GM12878 (cell line): ENCODE results near the gene SMARCB1. TPM values are rescaled to one million over a fixed set of nuclear protein-coding genes. Genes with fewer than 3 reads are reported as not detected.

Experiments used
- ASH2L ChIP-seq: fragments of 300-600, 200-600 bp; sonication (generic); IDR thresholded peaks from 2 replicates; pipeline ENCODE4 v1.6.1; 2017; ENCODE audit warnings: low read depth, mild to moderate bottlenecking, borderline replicate concordance
- CREM ChIP-seq: IDR thresholded peaks from 2 replicates; pipeline ENCODE4 v1.6.1; 2014; ENCODE audit warnings: antibody characterized with exemption, low read depth
- KDM1A ChIP-seq: fragments of 200-600 bp; sonication (generic); IDR thresholded peaks from 2 replicates; pipeline ENCODE4 v1.6.1; 2016; ENCODE audit warnings: borderline replicate concordance
- NFIC ChIP-seq: IDR thresholded peaks from 2 replicates; pipeline ENCODE4 v1.6.1; 2012; ENCODE audit warnings: low read depth, mild to moderate bottlenecking, inconsistent platforms, low read length, moderate library complexity
- NRF1 ChIP-seq: conservative IDR thresholded peaks from 2 replicates; pipeline ENCODE4 v1.6.1; 2011; ENCODE audit warnings: mild to moderate bottlenecking, low read depth, low read length, improper control_type of control experiment
- PAX5 ChIP-seq: IDR thresholded peaks from 2 replicates; pipeline ENCODE4 v1.6.1; 2011; ENCODE audit warnings: low read depth, low read length, borderline replicate concordance
- PAX8 ChIP-seq: fragments of 450-650 bp; IDR thresholded peaks from 2 replicates; pipeline ENCODE4 v1.6.1; 2017; ENCODE audit warnings: mild to moderate bottlenecking, moderate library complexity
- PBX3 ChIP-seq: IDR thresholded peaks from 2 replicates; pipeline ENCODE4 v1.6.1; 2011; ENCODE audit warnings: mild to moderate bottlenecking, low read depth, low read length, moderate library complexity; ENCODE audit not compliant: insufficient replicate concordance
- ZNF24 ChIP-seq: fragments of 450-650 bp; IDR thresholded peaks from 2 replicates; pipeline ENCODE4 v1.6.1; 2017; ENCODE audit warnings: antibody characterized with exemption, mild to moderate bottlenecking
- polyA plus RNA-seq, 11 experiments: library from polyadenylated mRNA; depleted of rRNA in 4 of 11; unstranded in 6 of 11; stranded (reverse) in 5 of 11; fragments of >200 nt; fragmentation: Nextera tagmentation in 4 of 11; fragmentation: Illumina TruSeq in 1 of 11; extraction: Ambion mirVana in 4 of 11; extraction: Trizol in 1 of 11; gene quantifications; 1 replicate in 1 of 11; 2 replicates in 10 of 11; pipeline versions ENCODE4 v1.2.1 to v1.2.3, GENCODE V29; 2011 to 2016; ENCODE audit warnings: inconsistent platforms in 2 of 11, missing spikeins in 2 of 11, low read depth in 1 of 11
- total RNA-seq, 4 experiments: library from RNA; depleted of rRNA in 3 of 4; stranded (reverse); fragments of >200 nt in 3 of 4; fragmentation: Illumina TruSeq in 1 of 4; extraction: Trizol in 1 of 4; gene quantifications; 2 replicates each; pipeline versions ENCODE4 v1.2.1 to v1.2.3, GENCODE V29; 2013 to 2021
- TF ChIP-seq, protein P1 (sequence below): fragments of 450-650 bp; IDR thresholded peaks from 2 replicates; pipeline ENCODE4 v1.6.1; 2017; ENCODE audit warnings: antibody characterized with exemption, mild to moderate bottlenecking, moderate library complexity
- TF ChIP-seq, protein P2 (sequence below): IDR thresholded peaks from 2 replicates; pipeline ENCODE4 v1.6.1; 2011; ENCODE audit warnings: low read depth, mild to moderate bottlenecking, low read length, moderate library complexity, borderline replicate concordance; ENCODE audit errors: extremely low read depth

The SMARCB1 gene
- total and polyA plus RNA-seq, 10 of the 15 experiments (the other 5 are each of a cell fraction or from before 2014, with no cell fraction given) = 9.1 to 215 (median 183) TPM

- TF ChIP-seq, protein P1, sequence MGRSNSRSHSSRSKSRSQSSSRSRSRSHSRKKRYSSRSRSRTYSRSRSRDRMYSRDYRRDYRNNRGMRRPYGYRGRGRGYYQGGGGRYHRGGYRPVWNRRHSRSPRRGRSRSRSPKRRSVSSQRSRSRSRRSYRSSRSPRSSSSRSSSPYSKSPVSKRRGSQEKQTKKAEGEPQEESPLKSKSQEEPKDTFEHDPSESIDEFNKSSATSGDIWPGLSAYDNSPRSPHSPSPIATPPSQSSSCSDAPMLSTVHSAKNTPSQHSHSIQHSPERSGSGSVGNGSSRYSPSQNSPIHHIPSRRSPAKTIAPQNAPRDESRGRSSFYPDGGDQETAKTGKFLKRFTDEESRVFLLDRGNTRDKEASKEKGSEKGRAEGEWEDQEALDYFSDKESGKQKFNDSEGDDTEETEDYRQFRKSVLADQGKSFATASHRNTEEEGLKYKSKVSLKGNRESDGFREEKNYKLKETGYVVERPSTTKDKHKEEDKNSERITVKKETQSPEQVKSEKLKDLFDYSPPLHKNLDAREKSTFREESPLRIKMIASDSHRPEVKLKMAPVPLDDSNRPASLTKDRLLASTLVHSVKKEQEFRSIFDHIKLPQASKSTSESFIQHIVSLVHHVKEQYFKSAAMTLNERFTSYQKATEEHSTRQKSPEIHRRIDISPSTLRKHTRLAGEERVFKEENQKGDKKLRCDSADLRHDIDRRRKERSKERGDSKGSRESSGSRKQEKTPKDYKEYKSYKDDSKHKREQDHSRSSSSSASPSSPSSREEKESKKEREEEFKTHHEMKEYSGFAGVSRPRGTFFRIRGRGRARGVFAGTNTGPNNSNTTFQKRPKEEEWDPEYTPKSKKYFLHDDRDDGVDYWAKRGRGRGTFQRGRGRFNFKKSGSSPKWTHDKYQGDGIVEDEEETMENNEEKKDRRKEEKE = no peak
- no peak for TF ChIP-seq NRF1
- TF ChIP-seq PAX8 = no peak
- TF ChIP-seq, protein P2, sequence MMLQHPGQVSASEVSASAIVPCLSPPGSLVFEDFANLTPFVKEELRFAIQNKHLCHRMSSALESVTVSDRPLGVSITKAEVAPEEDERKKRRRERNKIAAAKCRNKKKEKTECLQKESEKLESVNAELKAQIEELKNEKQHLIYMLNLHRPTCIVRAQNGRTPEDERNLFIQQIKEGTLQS = no peak
- no peak for TF ChIP-seq NFIC
- no peak for TF ChIP-seq CREM
- TF ChIP-seq ASH2L = no peak
- TF ChIP-seq KDM1A = no peak
- no peak for TF ChIP-seq PAX5
- TF ChIP-seq ZNF24 = no peak
- TF ChIP-seq PBX3 = no peak
Observed at GRCh38 chr22:23858484-23858815, 71.7 kb downstream of the SMARCB1 start (continued).
